ENCODE data around the gene TSHZ1.

Gene TSHZ1

GRCh38 chr18:75209129-75209950, 1.3 kb upstream of the TSHZ1 start, which contains the start of gene PTGR3:
PTGR3 (minus strand) TSS chr18:75209139; CDS start chr18:75209058, 81 bp downstream.
- DNase-seq = peak; percentile 92

DNA sequence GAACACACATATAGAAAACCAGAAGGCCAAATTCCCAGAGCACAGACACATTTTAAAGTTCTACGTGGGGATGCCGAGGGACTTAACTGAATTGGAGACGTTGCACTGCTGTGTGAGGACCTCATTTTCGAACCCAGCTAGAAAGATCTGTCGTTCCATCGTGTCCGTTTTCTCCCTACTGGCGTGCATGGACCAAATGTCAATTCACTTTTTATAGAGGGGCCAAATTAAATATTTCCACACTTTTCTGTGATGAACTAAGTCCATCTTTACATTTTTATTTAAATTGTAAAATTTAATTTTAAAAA, 692 bp upstream of the TSHZ1 start:
- DNase-seq = no peak

GRCh38 chr18:75211002-75211621, 515 bp downstream of the TSHZ1 start:
- peak; percentile 41 for DNase-seq

- peak; percentile 14 for DNase-seq
Measured at GRCh38 chr18:75211626-75211952, 992 bp downstream of the TSHZ1 start.

DNA sequence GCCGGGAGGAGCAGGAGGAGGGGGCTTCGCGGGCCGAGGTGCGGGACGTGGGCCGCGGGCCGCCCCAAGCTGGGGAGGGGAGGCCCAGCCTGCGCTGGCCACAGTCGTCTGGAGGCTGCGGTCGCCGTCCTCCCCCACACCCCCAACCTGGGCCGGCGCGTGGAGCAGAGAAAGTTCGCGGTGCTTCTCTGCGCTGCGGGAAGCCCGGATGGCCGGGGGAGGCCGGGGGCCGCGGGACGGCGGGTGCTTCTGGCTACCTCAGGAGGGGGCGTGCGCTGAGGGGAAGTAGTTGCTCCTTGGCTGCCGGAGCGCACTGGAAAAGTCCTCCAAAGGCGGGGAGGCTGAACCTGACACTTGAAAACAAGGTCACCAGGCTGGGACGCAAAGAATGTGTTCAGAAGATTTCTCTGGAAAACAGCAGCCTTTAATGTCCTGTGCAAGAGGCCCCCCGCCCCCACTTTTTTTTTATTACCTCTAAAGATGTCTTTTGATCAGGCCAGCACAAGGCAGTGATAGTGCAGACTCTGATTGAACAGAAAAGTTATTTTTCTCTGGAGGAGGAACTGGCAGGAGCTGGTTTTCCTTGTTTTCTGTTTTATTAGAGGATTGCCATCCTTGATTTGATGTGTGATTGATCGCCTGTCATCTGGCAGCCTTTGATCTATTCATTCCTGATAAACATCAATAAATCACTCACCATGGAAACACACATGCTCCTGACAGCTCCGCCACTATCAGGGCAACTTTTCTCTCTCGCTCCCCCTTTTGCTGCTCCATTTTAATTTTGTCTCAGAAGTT, 1.6 kb downstream of the TSHZ1 start:
- peak; percentile 52 for DNase-seq

- no peak for DNase-seq
Measured at GRCh38 chr18:75212751-75213090, 2.1 kb downstream of the TSHZ1 start.

DNA sequence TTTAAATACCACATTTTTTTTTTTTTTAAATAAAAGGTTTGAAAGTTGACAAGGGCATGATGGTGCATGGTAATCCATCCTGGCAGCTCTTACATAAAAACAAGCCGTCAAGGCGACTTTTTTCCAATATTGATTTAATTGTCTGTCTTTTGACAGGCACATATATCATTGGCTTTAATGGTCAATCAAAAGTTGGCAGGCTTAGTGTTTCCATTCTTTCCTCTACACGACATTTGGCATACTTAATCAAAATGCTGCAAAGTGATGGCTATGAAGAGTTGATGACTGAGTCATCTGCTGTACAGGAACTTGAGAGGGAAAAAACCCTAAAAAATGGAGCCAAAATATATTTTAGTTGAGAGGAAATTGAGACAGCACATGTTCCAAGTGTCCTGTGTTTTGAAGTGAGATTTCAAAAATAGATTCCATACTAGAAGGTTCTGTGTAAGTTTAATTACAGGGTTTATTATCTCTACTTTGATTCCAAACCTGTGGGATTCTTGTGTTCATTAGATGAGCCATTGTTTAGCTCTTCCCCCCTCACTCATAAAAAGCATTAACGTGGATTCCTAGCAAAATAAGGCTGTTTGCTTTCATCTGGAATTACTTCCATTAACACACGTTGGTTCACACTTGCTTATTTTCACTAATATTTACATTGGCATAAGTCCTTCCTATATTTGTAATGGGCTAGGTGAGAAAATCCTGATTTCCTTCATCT, 3.2 kb downstream of the TSHZ1 start:
- no peak for DNase-seq

DNA sequence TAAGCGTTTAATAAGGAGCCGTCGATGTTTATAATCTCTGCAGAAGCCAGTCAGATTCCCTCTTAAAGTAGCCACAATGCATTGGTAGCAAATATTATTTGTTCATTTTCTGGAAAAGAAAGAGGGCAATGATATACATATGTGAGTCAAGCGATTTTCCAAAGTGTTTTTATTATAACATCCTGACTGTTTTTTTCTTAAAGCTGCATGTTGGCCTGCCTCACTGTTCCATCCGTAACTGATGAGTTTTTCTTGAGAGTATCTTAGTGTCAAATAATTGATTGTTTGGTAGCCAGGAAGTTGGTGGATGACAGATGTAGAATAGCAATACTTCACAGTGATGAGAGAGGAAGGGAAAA, 3.7 kb downstream of the TSHZ1 start:
- no peak for DNase-seq

GRCh38 chr18:75214766-75215510, 4.3 kb downstream of the TSHZ1 start:
- DNase-seq = no peak

DNA sequence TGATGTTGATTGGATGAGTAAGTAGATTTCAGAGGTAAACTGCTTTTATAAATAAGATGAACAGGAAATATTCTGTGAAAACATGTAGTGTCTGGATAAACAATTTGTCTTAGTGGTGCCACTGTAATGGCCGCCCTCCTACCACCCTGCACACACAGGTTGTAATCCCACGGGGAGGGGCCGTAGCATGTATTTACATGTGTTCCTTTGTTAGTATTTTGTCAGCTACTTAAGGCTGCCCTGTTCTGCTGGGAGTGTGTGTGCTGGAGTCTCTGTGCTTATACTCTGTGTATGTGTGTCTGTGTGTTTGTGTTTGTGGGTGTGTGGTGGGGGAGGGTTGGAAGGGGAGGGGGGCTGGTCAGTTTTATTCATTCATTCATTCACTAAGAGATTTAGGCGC, 5.1 kb downstream of the TSHZ1 start:
- no peak for DNase-seq

DNA sequence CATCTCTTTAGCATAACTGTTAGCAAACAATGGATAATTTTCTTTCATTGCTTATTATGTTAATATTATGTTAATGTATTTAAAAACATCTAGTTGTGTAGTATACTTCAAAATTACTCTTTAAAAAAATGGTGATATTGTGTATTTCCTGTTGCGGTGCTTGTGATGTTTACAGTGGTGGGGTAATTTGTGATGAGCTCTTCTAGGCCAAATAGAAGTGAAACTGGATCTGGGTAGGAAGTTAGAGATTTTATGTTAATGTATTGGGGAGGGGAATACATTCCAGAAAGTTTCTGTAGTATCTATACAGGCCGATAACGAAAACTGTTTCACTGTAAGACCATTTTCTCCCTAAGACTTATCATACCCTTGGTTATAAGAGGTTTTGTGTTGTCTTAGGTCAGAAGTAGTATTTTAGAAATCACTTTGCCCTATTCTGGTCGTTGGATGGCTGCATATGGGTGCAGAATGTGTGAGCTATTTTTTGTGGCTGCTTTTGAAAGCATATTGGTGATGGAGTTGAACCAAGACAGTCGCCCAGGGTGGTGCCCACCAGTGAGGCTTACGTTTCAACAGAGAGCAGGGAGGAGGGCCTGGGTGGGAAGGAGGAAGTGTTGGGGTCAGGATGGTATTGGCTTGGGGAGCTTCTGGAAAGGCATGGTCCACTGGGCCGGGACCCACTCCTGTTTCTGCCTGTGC, 5.8 kb downstream of the TSHZ1 start:
- no peak for DNase-seq

DNA sequence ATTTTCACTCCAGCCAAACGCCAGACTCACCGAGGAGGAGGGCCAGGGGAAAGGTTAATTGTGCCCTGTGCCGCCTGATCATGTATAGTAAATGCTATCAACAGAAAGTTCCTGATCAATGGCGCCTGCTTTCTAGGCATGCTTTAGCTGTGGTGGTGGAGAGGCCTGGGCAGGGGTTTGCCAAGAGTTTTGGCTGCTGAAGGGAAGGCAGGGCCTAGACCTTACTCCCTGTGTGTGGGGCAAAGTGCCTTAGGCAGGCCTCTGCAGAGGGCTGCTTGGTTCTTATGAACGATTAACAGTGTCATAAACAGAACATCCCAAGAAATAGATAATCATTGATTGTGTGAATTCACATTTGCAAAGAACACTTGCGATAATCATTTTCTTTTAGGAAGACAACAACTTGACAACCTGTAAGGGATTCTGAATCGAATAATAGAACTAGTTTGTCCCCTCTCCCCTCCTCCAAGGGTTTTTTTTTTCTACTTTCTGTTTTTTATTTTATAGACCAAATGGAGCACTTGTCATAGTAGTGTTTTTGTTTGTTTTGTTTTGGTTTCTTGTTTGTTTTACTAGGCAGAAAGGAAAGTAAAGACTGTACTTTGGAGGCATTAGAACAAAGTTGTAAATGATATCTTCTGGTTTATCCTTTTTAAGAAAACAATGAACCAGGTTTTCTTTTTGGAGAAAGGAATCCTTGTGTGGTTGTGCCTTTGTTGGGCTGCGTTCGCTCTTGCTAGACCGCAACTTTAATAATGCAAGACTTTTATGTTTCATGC, 6.5 kb downstream of the TSHZ1 start:
- DNase-seq = no peak

- DNase-seq = no peak
Measured at GRCh38 chr18:75218065-75218923, 7.7 kb downstream of the TSHZ1 start.

- DNase-seq = no peak
Measured at GRCh38 chr18:75219745-75220375, 9.3 kb downstream of the TSHZ1 start.

GRCh38 chr18:75220551-75221355, 10.2 kb downstream of the TSHZ1 start:
- DNase-seq = no peak

DNA sequence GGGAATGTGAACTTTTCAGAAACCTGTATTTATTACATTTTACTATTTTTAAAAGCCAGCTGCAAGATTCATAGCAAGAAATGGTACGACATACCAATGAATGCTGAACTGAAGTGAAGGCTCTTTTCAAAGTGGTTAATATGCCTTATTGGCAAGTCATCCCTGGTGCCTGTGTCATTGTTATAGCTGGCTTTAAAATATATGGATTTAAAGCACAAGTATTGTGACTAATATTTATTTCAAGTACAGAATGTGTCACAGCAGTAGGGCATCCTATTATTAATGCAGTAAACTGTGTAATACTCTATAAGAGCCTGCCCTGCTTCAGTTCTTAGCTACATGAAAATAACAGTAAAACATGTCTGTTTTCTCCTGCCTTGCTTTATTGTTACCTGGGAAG, 10.8 kb downstream of the TSHZ1 start:
- no peak for DNase-seq

- peak; percentile 20 for DNase-seq
Measured at GRCh38 chr18:75221897-75222296, 11.3 kb downstream of the TSHZ1 start.

- no peak for DNase-seq
Measured at GRCh38 chr18:75222407-75222806, 11.8 kb downstream of the TSHZ1 start.
